Fibroblast of mammary gland (primary cell): ENCODE measurements around the gene IL4R.

Experiments
- DNase-seq: peaks from one replicate; pipeline ENCODE4 v3.0.0-alpha.2; 2010; ENCODE audit warnings: low read depth
- H3K4me3 ChIP-seq: 2 replicates; pipeline ENCODE4 v1.5.1; 2011; ENCODE audit warnings: low read depth, mild to moderate bottlenecking, low read length, moderate library complexity; ENCODE audit not compliant: control insufficient read depth
- TF ChIP-seq, protein P1 (sequence below): conservative IDR thresholded peaks from 2 replicates; pipeline ENCODE4 v1.5.1; 2011; ENCODE audit warnings: low read depth, low read length, inconsistent platforms; ENCODE audit not compliant: control insufficient read depth, insufficient read depth

IL4R gene

GRCh38 chr16:27399969-27400368, 86.2 kb downstream of the IL4R start:
- TF ChIP-seq, protein P1, sequence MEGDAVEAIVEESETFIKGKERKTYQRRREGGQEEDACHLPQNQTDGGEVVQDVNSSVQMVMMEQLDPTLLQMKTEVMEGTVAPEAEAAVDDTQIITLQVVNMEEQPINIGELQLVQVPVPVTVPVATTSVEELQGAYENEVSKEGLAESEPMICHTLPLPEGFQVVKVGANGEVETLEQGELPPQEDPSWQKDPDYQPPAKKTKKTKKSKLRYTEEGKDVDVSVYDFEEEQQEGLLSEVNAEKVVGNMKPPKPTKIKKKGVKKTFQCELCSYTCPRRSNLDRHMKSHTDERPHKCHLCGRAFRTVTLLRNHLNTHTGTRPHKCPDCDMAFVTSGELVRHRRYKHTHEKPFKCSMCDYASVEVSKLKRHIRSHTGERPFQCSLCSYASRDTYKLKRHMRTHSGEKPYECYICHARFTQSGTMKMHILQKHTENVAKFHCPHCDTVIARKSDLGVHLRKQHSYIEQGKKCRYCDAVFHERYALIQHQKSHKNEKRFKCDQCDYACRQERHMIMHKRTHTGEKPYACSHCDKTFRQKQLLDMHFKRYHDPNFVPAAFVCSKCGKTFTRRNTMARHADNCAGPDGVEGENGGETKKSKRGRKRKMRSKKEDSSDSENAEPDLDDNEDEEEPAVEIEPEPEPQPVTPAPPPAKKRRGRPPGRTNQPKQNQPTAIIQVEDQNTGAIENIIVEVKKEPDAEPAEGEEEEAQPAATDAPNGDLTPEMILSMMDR: no peak
- DNase-seq: no peak
- H3K4me3 ChIP-seq: no peak overlapping the region

GRCh38 chr16:27400751-27401620, 87.2 kb downstream of the IL4R start:
- peak; percentile 40 for DNase-seq
- TF ChIP-seq, protein P1: no peak
- no peak overlapping the region for H3K4me3 ChIP-seq

GRCh38 chr16:27401768-27402568, 88.2 kb downstream of the IL4R start, which contains the start of gene IL21R:
Gene IL21R, plus strand, starts transcription at chr16:27402174. Its CDS starts 27,898 bp downstream, at chr16:27430072.
- peak; percentile 43 for DNase-seq
- H3K4me3 ChIP-seq: no peak within 1 kb of the TSS
- TF ChIP-seq, protein P1: no peak

GRCh38 chr16:27402569-27402963, 88.8 kb downstream of the IL4R start:
- DNase-seq: no peak
- H3K4me3 ChIP-seq: no peak overlapping the region
- TF ChIP-seq, protein P1: no peak

DNA sequence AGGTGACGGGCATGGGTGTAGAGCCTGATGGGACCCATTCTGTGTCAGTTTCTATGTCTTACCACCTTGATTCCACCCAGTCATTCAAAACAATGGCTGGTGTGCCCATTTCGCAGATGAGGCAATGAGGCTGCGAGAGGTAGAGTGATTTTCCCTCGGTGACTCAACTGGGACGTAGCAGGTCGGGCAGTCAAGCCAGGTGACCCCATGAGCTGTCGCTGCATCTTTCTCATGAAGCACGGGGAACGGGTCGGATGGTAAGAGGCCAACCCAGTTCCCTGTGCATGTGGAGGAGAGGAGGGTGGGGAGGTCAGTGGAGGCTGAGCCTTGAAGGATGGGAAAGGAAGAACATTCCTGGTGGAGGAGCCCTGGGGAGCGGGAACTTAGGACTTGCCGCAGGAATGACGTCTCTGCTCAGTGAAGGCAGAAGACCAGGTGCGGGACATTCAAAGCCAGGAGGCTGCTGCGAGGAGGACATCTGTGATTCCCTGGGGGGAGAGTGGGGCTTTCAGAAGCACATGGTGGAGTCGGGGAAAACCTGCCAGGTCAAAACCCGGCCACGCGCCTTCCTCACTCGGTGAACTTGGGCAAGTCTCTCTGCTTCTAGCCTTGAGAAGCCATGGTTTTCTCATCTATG, 89.3 kb downstream of the IL4R start:
- DNase-seq: no peak
- H3K4me3 ChIP-seq: no peak overlapping the region
- TF ChIP-seq, protein P1: no peak

DNA sequence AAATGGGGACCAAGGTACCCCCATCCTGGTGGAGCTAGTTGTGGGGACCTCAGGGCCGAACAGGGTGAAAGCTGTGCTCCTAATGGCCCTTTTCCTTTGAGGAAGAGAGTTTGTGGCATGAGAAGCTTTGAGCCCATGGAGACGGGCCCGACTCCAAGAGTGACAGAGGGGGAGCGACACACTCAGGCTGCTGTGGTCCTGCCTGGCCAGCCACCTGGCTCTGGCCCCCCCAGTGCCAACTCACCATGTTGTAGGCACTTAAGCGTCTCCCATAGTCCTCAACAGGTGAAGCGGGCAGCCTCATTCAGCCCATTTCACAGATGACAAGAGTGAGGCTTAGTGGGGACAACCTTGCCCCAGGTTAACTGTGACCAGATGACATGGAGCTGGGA, 89.8 kb downstream of the IL4R start:
- no peak for DNase-seq

More for the DNA sequence above, 89.8 kb downstream of the IL4R start:
- TF ChIP-seq, protein P1: no peak
- H3K4me3 ChIP-seq: no peak overlapping the region
